ENCODE results near the gene DDR1. TPM values are rescaled to one million over a fixed set of nuclear protein-coding genes. Genes with fewer than 3 reads are reported as not detected.

Gene DDR1
- total RNA-seq, 1 experiment from 2014 or later, result 580 TPM

DNA sequence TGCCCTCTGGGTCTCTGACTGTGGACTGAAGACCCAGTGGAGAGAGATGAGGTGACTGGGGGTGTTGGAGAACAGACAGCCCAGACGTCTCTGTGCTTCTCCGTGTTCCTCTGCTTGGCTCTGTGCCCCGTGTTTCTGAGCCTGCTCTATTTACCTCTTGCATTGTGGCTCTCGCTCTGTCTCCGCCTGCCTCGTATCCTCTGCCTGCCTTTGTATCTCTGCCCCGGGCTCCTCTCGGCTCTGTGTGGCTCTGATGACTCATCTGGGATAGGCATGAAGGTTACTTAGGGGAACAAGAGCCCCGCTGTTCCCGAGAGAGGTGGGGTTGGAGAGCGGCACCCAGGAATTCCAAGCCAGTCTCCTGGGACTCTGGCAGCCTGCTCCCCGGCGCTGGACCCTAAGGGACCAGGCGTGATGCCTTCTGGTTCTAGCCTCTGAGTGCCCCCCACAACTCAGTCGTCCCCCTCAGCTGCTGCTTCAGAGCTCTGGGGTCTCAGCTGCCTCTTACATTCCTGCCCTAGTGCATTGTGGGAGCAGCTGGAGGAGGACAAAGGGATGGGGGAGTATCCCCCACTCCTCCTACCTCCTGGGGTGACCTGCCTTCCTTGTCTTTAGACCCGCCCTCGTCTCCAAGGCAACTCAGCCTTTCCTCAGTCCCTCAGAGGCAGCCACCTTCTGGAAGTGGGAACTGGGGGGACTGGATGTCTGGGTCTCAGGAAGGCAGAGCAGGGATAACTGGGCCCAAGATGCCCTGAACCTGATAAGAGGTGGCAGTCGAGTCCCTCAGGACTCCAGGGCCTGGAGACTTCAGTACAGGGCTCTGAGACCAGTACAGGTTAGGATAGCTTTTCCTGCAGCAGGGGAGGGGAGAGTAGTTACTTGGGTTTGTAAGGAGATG lies 1.9 kb downstream of the DDR1 start:
- BruUV-seq (replicated peaks), result no TSS peak
- CTCF ChIA-PET, result interaction anchor here (0.6 to 6.3 kb wide), 9 partner anchors 12 to 201 kb away, joined by 3 to 50 read pairs (median 8); partner anchors contain the start of genes GTF2H4 and VARS2
- TF ChIP-seq, protein P1, sequence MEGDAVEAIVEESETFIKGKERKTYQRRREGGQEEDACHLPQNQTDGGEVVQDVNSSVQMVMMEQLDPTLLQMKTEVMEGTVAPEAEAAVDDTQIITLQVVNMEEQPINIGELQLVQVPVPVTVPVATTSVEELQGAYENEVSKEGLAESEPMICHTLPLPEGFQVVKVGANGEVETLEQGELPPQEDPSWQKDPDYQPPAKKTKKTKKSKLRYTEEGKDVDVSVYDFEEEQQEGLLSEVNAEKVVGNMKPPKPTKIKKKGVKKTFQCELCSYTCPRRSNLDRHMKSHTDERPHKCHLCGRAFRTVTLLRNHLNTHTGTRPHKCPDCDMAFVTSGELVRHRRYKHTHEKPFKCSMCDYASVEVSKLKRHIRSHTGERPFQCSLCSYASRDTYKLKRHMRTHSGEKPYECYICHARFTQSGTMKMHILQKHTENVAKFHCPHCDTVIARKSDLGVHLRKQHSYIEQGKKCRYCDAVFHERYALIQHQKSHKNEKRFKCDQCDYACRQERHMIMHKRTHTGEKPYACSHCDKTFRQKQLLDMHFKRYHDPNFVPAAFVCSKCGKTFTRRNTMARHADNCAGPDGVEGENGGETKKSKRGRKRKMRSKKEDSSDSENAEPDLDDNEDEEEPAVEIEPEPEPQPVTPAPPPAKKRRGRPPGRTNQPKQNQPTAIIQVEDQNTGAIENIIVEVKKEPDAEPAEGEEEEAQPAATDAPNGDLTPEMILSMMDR (IDR thresholded peaks at IDR 0.05; ENCODE audit: unreplicated experiment), result no peak
- Mint-ChIP-seq H3K4me3 (ENCODE audit: low read depth, unreplicated experiment) (peak overlapping the region; percentile 89), H3K9me3 (ENCODE audit: low read depth, unreplicated experiment) (no peaks in the 10 kb centered on the region), H3K4me1 (ENCODE audit: low read depth, unreplicated experiment) (peaks cover 64% of the 10 kb centered on the region), H3K27ac (ENCODE audit: unreplicated experiment) (peak overlapping the region; percentile 94), H3K36me3 (ENCODE audit: insufficient read depth, unreplicated experiment) (peaks cover 86% of the 10 kb centered on the region), H3K27me3 (ENCODE audit: unreplicated experiment) (peaks cover 9% of the 10 kb centered on the region)
- DNase-seq, result peak; percentile 87
- intact Hi-C loops (cut with micrococcal nuclease; ENCODE audit: unreplicated experiment), result loop anchor here (2.0 to 10.0 kb wide), 2 partner anchors 21 to 211 kb away; partner anchors contain the start of gene DHX16

DNA sequence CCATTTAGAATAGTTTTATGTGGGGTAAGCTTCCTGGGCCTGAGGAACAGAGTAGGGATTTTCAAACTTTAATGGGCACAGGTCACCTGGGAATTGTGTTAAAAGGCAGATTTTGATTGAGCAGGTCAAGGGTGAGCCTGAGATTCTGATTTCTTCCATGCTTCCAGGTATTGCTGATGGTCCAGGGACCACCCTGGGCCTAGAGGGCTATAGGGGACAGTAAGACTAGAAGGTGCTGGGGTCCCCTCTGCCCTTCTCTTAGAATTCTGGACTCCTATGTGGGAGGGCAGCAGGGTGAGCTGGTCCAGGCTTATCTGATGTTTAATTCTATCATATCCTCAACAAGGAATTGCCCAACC lies 2.6 kb downstream of the DDR1 start:
- CTCF ChIA-PET, result interaction anchor here (1.0 to 6.3 kb wide), 4 partner anchors 11 to 184 kb away, joined by 3 to 50 read pairs (median 16); partner anchors contain the start of gene VARS2
- TF ChIP-seq, protein P1 (IDR thresholded peaks at IDR 0.05; ENCODE audit: unreplicated experiment), result no peak
- BruUV-seq (replicated peaks), result no TSS peak
- intact Hi-C loops (cut with micrococcal nuclease; ENCODE audit: unreplicated experiment), result loop anchor here (10.0 kb wide), 1 partner anchor 212 kb away; the partner anchor contains the start of gene DHX16
- H3K27ac Mint-ChIP-seq (ENCODE audit: unreplicated experiment), result peak overlapping the region; percentile 94
- H3K36me3 Mint-ChIP-seq (ENCODE audit: insufficient read depth, unreplicated experiment), result peaks cover 86% of the 10 kb centered on the region
- peaks cover 3% of the 10 kb centered on the region for H3K27me3 Mint-ChIP-seq (ENCODE audit: unreplicated experiment)
- H3K4me3 Mint-ChIP-seq (ENCODE audit: low read depth, unreplicated experiment), result peak overlapping the region; percentile 89
- no peaks in the 10 kb centered on the region for H3K9me3 Mint-ChIP-seq (ENCODE audit: low read depth, unreplicated experiment)
- DNase-seq, result no peak
- H3K4me1 Mint-ChIP-seq (ENCODE audit: low read depth, unreplicated experiment), result peaks cover 57% of the 10 kb centered on the region

DNA sequence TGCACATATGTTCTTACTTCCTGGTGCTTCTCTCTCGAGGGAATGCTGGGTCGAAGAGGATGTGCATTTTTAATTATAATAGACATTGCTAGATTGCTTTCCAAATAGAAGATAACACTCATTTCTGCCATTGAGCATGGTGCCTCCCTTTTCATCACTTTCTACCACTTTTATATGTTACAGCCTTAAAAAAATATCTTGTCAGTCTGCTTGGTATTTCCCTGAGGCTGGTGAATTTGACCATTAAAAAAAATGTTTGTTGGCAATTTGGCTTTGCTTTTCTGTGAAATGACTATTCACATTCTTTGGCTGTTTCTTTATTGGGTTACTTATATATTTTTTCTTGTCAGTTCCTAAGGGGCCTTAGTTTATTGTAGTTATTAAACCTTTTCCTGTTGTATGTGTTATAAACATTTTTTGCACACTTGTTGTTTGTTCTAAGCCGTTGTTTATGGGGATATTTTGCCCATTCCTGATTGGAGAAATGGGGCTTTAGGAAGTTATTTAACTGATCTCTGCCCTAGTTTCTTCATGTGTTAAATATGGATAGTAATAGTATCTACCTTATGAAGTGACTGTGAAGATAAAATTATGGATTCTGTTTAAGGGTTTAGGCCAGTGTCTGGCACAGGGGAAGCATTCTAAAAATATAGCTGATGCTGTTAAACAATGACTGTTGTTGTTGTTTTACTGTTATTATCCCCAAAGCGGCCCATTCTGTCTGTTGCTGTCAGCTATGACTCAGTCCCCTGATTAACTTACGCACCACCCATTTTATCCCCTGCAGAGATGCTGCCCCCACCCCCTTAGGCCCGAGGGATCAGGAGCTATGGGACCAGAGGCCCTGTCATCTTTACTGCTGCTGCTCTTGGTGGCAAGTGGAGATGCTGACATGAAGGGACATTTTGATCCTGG lies 3.8 kb downstream of the DDR1 start:
- no peaks in the 10 kb centered on the region for H3K27me3 Mint-ChIP-seq (ENCODE audit: unreplicated experiment)
- H3K4me3 Mint-ChIP-seq (ENCODE audit: low read depth, unreplicated experiment), result no peak overlapping the region
- no TSS peak for BruUV-seq (replicated peaks)
- CTCF ChIA-PET, result interaction anchor here (0.6 to 1.0 kb wide), 2 partner anchors 153 to 183 kb away, joined by 3 to 4 read pairs; no protein-coding TSS in a partner anchor
- no peaks in the 10 kb centered on the region for H3K9me3 Mint-ChIP-seq (ENCODE audit: low read depth, unreplicated experiment)
- TF ChIP-seq, protein P1 (IDR thresholded peaks at IDR 0.05; ENCODE audit: unreplicated experiment), result no peak
- H3K36me3 Mint-ChIP-seq (ENCODE audit: insufficient read depth, unreplicated experiment), result peaks cover 87% of the 10 kb centered on the region
- DNase-seq, result no peak
- intact Hi-C loops (cut with micrococcal nuclease; ENCODE audit: unreplicated experiment), result loop anchor here (10.0 kb wide), 1 partner anchor 213 kb away; the partner anchor contains the start of gene DHX16
- peaks cover 45% of the 10 kb centered on the region for H3K4me1 Mint-ChIP-seq (ENCODE audit: low read depth, unreplicated experiment)
- no peak overlapping the region for H3K27ac Mint-ChIP-seq (ENCODE audit: unreplicated experiment)
